GM23248 (cell line): ENCODE measurements around the gene FGFR4.

Experiments
- EZH2 ChIP-seq: fragments of 200-600 bp; sonication (generic); IDR thresholded peaks from 2 replicates; pipeline ENCODE4 v1.6.1; 2018; ENCODE audit warnings: antibody characterized with exemption, mild to moderate bottlenecking; ENCODE audit not compliant: insufficient read depth, poor library complexity, severe bottlenecking
- EZH2phosphoT487 ChIP-seq: fragments of 200-600 bp; sonication (generic); IDR thresholded peaks from 2 replicates; pipeline ENCODE4 v1.6.1; 2018; ENCODE audit warnings: antibody characterized with exemption, moderate library complexity, mild to moderate bottlenecking, low read depth; ENCODE audit not compliant: insufficient read depth

DNA sequence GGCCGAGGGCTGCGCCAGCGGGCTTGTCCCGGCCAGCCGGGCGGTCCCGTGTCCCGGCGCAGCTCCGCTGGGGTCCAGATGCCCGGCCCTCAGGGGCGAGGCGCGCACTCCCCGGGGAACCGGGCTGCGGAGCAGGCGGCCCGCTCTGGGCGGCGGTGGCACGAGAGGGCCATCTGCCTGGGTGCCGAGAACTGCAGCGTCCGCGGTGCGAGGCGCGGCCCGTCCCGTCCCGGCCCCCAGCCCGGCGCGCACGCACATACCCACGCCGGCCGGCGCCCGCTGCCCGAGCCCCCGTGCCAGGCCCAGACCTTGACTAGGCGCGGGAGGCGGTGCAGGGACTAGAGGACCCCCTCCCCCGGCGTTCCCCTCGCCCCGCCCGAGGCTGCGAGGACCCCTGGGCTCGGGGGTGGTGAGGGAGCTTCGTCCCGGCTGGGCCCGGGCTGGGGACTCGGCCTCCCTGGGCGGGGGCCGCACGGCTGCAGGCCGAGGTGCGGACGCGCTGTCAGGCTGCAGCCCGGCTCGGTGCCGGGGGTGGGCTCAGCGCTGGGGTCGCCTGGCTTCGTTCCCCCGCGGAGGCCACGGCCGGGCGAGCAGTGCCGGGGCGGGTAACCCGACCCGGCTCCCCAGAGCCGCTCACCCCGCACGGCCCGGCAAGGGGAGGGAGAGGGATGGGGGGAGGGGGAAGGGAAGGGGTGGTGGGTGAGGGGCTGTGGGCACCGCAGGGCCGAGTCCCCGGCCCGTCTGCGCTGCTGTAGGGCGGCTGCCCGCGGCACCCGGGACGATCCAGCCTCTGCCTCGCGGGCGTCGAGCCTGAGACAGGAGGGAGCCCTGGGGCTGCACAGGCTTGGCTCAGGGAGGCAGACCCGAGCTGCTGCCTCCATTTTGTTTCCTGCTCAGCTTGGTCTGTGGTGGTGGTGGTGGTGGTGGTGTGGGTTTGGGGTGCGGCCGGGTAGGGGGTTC is 45.7 kb downstream of the FGFR4 start:
- TF ChIP-seq EZH2 (no peak), EZH2phosphoT487 (no peak)
